Tibial artery (tissue), 4 donors: ENCODE measurements around the gene NUDT14.

Source experiments
- DNase-seq, 2 donors: peaks; one replicate each; pipeline ENCODE4 v3.0.0-alpha.2; 2019
- H3K27ac ChIP-seq, 2 donors: fragments of 200-600 bp; sonication (generic) in 1 of 2; 1 replicate in 1 of 2; 2 replicates in 1 of 2; pipeline ENCODE4 v1.5.1; 2018 to 2019; ENCODE audit warnings: mild to moderate bottlenecking in 1 of 2
- H3K27me3 ChIP-seq, 2 donors: fragments of 200-600 bp; sonication (generic) in 1 of 2; one replicate each; pipeline versions ENCODE4 v1.5.1 to v1.6.0; 2016 to 2019
- H3K36me3 ChIP-seq, 3 donors: fragments of 200-600 bp; sonication (generic) in 2 of 3; one replicate each; pipeline ENCODE4 v1.5.1; 2016 to 2019; ENCODE audit warnings: mild to moderate bottlenecking in 2 of 3
- H3K4me1 ChIP-seq, 4 donors: fragments of 200-600 bp; sonication (generic) in 2 of 4; 1 replicate in 3 of 4; 2 replicates in 1 of 4; pipeline ENCODE4 v1.5.1; 2016 to 2019
- H3K4me3 ChIP-seq, 2 donors: fragments of 200-600 bp; sonication (generic) in 1 of 2; 1 replicate in 1 of 2; 2 replicates in 1 of 2; pipeline ENCODE4 v1.5.1; 2018 to 2019; ENCODE audit warnings: mild to moderate bottlenecking in 2 of 2
- H3K9me3 ChIP-seq, 3 donors: fragments of 200-600 bp; sonication (generic) in 1 of 3; one replicate each; pipeline ENCODE4 v1.5.1; 2016 to 2019
- CTCF ChIP-seq, 2 experiments: fragments of 200-600 bp in 1 of 2; fragments of 450-650 bp in 1 of 2; IDR thresholded peaks; one replicate each; pipeline ENCODE4 v1.5.1; 2017 to 2019; ENCODE audit warnings: antibody characterized with exemption in 2 of 2, mild to moderate bottlenecking in 1 of 2, moderate library complexity in 1 of 2
- intact Hi-C: fragments of 100-400 bp; cut with DNase I; formaldehyde crosslinking; loops from one replicate; pipeline ENCODE4 v1.15.0; 2023; ENCODE audit warnings: low total_unique reads

NUDT14 gene

GRCh38 chr14:105171004-105171673, 10.0 kb downstream of the NUDT14 start:
- TF ChIP-seq CTCF (IDR thresholded peaks at IDR 0.05): no peak
- Histone ChIP-seq H3K4me1 (peaks cover 0 to 31% (median 29%) of the 10 kb centered on the region in 4 donors), H3K27ac (no peak overlapping the region), H3K36me3 (peaks cover 0 to 8% (median 0%) of the 10 kb centered on the region in 3 donors), H3K27me3 (peaks cover 0 to 36% of the 10 kb centered on the region in 2 donors), H3K9me3 (no peaks in the 10 kb centered on the region), H3K4me3 (no peak overlapping the region)
- intact Hi-C loops: no loop called here
- DNase-seq: no peak

DNA sequence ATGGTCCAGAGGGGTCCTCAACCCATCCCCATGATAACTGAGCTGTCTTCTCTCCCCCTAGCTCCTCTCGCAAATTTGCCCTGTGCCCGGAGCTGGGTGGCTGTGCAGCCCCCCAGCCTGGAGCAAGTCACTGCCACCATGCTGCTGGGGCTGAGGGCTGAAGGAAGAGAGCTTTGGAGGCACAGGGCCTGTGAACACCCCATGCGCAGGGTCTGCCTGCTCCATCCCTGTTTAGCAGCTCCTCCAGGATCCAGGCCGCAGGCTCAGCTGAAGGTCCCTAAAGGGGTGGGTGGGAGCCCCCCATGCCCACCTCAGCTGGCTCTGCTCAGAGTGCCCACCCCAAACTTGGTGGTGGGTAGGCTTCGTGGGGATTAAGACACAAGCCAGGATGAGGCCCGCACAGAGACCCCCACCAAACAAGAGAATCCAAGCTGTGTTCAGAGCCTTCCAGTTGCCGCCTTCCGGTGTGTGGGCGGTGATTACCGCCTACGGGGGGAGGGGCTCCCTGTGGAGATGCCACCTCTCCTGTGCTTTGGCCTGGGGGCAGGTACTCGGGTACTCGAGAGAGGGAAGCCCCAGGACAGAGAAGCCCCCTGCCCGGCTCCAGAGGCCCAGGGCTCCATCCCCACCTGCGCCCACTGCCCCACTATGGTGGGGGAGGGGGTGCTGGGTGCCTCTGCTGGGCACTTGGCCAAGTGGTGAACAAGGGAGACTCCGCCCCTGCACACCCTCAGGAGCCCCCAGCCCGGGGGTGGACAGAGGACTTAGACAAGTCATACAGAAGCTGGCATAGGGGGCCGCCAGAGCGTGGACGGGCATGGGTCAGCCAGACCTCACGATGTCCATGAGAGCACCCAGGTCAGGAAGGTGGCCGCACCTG, 11.1 kb downstream of the NUDT14 start:
- Histone ChIP-seq H3K27me3 (peaks cover 0 to 47% of the 10 kb centered on the region in 2 donors), H3K36me3 (no peaks in the 10 kb centered on the region), H3K4me3 (no peak overlapping the region), H3K9me3 (no peaks in the 10 kb centered on the region), H3K4me1 (peaks cover 0 to 31% (median 31%) of the 10 kb centered on the region in 4 donors), H3K27ac (no peak overlapping the region)
- intact Hi-C loops: loop anchor here (10.0 kb wide), 1 partner anchor 75 kb away; no protein-coding TSS in a partner anchor
- no peak for TF ChIP-seq CTCF (IDR thresholded peaks at IDR 0.05)
- no peak for DNase-seq

DNA sequence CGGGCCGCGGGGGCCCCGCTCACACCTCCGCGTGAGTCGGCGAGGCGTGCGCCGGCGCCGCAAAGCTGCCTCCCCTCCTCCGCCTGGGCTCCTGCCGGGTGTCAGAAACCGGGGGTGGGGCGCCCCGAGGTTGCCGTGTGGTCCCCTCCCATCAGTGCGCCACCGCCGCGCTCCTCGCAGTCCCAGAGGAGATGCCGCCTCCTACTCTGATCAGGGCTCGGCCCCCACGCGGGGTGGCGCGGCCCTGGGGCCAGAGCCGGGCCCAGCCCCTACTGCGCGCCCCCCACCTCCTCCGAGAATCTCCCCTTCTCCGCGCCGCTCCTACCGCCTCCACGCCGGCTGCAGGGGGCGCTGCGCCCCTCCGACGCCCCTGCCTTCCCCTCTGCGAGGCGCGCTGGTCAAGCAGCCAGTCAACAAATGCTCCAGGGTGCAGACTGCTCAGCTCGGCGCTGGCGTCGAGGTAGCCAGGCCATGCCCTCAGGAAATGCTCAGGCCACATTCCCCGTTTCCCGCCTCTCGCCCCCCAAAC, 12.1 kb downstream of the NUDT14 start:
- peak in 1 of 2 experiments; percentile 7 for TF ChIP-seq CTCF (IDR thresholded peaks at IDR 0.05)
- H3K27ac ChIP-seq: no peak overlapping the region
- H3K4me3 ChIP-seq: peak overlapping the region; percentile 31 to 47
- no peaks in the 10 kb centered on the region for H3K36me3 ChIP-seq
- intact Hi-C loops: loop anchor here (10.0 kb wide), 1 partner anchor 74 kb away; no protein-coding TSS in a partner anchor
- DNase-seq: no peak
- H3K9me3 ChIP-seq: no peaks in the 10 kb centered on the region
- H3K27me3 ChIP-seq: peaks cover 0 to 55% of the 10 kb centered on the region in 2 donors
- H3K4me1 ChIP-seq: peaks cover 0 to 31% (median 31%) of the 10 kb centered on the region in 4 donors

DNA sequence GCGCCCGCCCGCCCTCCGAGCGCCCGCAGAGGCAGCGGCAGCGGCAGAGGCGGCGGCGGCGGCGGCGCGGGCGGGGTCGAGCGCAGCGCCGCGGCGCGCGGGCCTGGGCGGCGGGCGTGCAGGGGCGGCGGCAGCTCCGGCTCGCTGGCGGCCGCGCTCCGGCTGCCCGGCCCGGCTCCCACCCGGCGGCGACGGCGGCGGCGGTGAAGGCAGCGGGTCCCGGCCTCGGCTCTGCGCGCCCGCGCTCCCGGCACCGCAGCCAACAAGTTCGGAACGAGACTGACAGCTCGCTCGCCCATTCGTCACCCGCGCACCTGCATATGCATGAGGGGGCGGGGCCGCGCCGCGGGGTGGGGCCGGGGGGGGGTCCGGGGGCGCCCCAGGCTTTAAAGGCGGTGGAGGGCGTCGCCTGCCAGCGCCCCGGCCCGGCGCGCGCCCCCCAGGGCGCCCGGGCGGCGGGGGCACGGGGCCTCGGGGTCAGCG, 12.6 kb downstream of the NUDT14 start, which contains the start of gene JAG2:
JAG2 (minus strand) TSS at position 281 of the 483 bp plus-strand sequence. CDS start 356 bp downstream, outside the sequence.
- Histone ChIP-seq H3K27ac (no peak within 1 kb of the TSS), H3K4me1 (peaks cover 0 to 31% (median 31%) of the 10 kb centered on the region in 4 donors), H3K4me3 (peak within 1 kb of the TSS; percentile 32 to 51), H3K36me3 (no peaks in the 10 kb centered on the region), H3K9me3 (no peaks in the 10 kb centered on the region), H3K27me3 (peaks cover 0 to 60% of the 10 kb centered on the region in 2 donors)
- intact Hi-C loops: loop anchor here (10.0 kb wide), 1 partner anchor 74 kb away; no protein-coding TSS in a partner anchor
- no peak for DNase-seq
- TF ChIP-seq CTCF (IDR thresholded peaks at IDR 0.05): no peak

DNA sequence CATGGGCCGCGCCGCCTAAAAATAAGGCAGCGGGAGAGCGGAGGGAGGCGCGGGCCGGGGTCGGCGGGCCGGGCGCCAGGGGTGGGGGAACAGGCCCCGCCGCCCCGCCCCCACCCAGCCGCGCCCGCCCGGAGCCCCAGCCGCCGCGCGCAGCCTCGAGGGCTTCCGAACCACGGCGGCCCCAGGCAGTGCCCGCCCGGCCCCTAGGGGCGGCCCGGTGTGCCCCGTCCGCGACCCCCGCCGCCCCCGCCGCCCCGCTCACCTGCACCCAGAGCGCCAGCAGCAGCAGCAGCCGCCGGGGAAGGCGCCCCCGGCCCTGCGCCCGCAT, 13.1 kb downstream of the NUDT14 start:
- Histone ChIP-seq H3K4me3 (peak overlapping the region; percentile 32 to 51), H3K36me3 (no peaks in the 10 kb centered on the region), H3K27ac (no peak overlapping the region), H3K9me3 (no peaks in the 10 kb centered on the region), H3K4me1 (peaks cover 0 to 31% (median 31%) of the 10 kb centered on the region in 4 donors), H3K27me3 (peaks cover 0 to 64% of the 10 kb centered on the region in 2 donors)
- no peak for DNase-seq
- TF ChIP-seq CTCF (IDR thresholded peaks at IDR 0.05): no peak
- intact Hi-C loops: loop anchor here (10.0 kb wide), 1 partner anchor 73 kb away; no protein-coding TSS in a partner anchor
